Measurements from ENCODE around the gene STX1B. TPM values are rescaled to one million over a fixed set of nuclear protein-coding genes. Genes with fewer than 3 reads are reported as not detected.
A peak's percentile ranks its signal among the peaks of the same experiment; 100 is the strongest.

STX1B gene
- total and polyA plus RNA-seq, 2 donors (not counting 3 experiments of a cell fraction or from before 2014, with no cell fraction given), result 0.11 to 0.14 TPM

GRCh38 chr16:30949650-30950515 is 60.6 kb downstream of the STX1B start:
- Histone ChIP-seq H3K9me3 (replicated peaks; ENCODE audit: control insufficient read depth, insufficient read depth, low read length) (no peaks in the 10 kb centered on the region), H4K20me1 (replicated peaks; ENCODE audit: control insufficient read depth, extremely low read depth, insufficient read depth, low read length) (no peaks in the 10 kb centered on the region), H3K9ac (replicated peaks; ENCODE audit: extremely low read depth, insufficient read depth, low read length) (peak overlapping the region; percentile 58), H2AFZ (ENCODE audit: low read depth, low read length) (no peak overlapping the region), H3K4me3 (replicated peaks in 1 of 3; ENCODE audit: insufficient read depth in 1 of 3, low read depth in 1 of 3, low read length in 3 of 3) (peak overlapping the region; percentile 58 to 73 (median 72)), H3K4me2 (ENCODE audit: insufficient read depth, low read length) (peak overlapping the region; percentile 71), H3K27ac (ENCODE audit: insufficient read depth, low read depth, low read length) (no peak overlapping the region), H3K36me3 (ENCODE audit: control insufficient read depth in 2 of 2, extremely low read depth in 1 of 2, insufficient read depth in 2 of 2, low read length in 2 of 2) (peaks cover 0 to 5% of the 10 kb centered on the region in 2 experiments), H3K9me1 (replicated peaks; ENCODE audit: control insufficient read depth, extremely low read depth, insufficient read depth, low read length) (no peaks in the 10 kb centered on the region), H3K27me3 (ENCODE audit: control insufficient read depth in 2 of 2, insufficient read depth in 2 of 2, low read length in 2 of 2) (no peaks in the 10 kb centered on the region), H3K79me2 (ENCODE audit: control insufficient read depth, insufficient read depth, low read length) (no peaks in the 10 kb centered on the region), H3K4me1 (ENCODE audit: control insufficient read depth, extremely low read depth, insufficient read depth, low read length) (peaks cover 18% of the 10 kb centered on the region)
- TSS peak; percentile 66 for BruUV-seq (replicated peaks)
- peak; percentile 25 for TF ChIP-seq POLR2AphosphoS5 (IDR thresholded peaks at IDR 0.05; ENCODE audit: insufficient read depth, low read depth, low read length)
- TF ChIP-seq POLR2A (IDR thresholded peaks at IDR 0.05; ENCODE audit: low read depth, low read length), result peak; percentile 23
- peak; percentile 92 for TF ChIP-seq GATA2 (IDR thresholded peaks at IDR 0.05; ENCODE audit: insufficient read depth, insufficient read length, low read depth, low read length)
- TF ChIP-seq CTCF (IDR thresholded peaks at IDR 0.05; ENCODE audit: extremely low read depth in 1 of 2, insufficient read depth in 1 of 2, low read depth in 1 of 2, low read length in 2 of 2), result peak in 1 of 2 donors; percentile 3
- TF ChIP-seq MAX (IDR thresholded peaks at IDR 0.05; ENCODE audit: insufficient read depth, insufficient read length), result no peak
- intact Hi-C loops (cut with micrococcal nuclease) (loop anchor here (1.0 kb wide), 1 partner anchor 7 kb away; the partner anchor contains the start of gene SETD1A), dilution Hi-C loops (cut with MboI; ENCODE audit: extremely low pct_ligation_motif_present, low sequenced_read_pairs) (no loop called here)
- FAIRE-seq (peak; percentile 92), DNase-seq (ENCODE audit: low read depth, low spot score) (peak; percentile 50)
- CTCF ChIA-PET, result interaction anchor here (0.9 to 1.5 kb wide), 3 partner anchors 10 to 105 kb away, joined by 3 to 4 read pairs (median 3); partner anchors contain the start of gene HSD3B7
- POLR2A ChIA-PET, result interaction anchor here (0.6 kb wide), 1 partner anchor 207 kb away, joined by 3 read pairs; no protein-coding TSS in a partner anchor

All from endothelial cell of umbilical vein (primary cell).